ENCODE results near the gene PLXDC2. TPM values are rescaled to one million over a fixed set of nuclear protein-coding genes. Genes with fewer than 3 reads are reported as not detected.
"Not testable (repeated sequence)": the region's sequence is repeated elsewhere in the genome, so short reads cannot be mapped to it uniquely, and the experiment has no call there.

PLXDC2 gene
- polyA plus RNA-seq (ENCODE audit: insufficient read length in 4 of 4), result 10 to 100 TPM; 33.9 to 41.6 (median 34.8) TPM

- DNase-seq (ENCODE audit: low read depth in 4 of 4, low spot score in 3 of 4), result peak in 3 of 4 donors; percentile 44 to 63 (median 47)
Measured at GRCh38 chr10:19816411-19817230, at the start of gene PLXDC2. Gene PLXDC2, plus strand, starts transcription at chr10:19816432.

- no peak for DNase-seq (ENCODE audit: low read depth in 4 of 4, low spot score in 3 of 4)
Measured at GRCh38 chr10:19767876-19768275, 48.4 kb upstream of the PLXDC2 start.

GRCh38 chr10:19769826-19770225, 46.4 kb upstream of the PLXDC2 start:
- not testable (repeated sequence) for DNase-seq (ENCODE audit: low read depth in 4 of 4, low spot score in 3 of 4)

GRCh38 chr10:19772972-19773371, 43.3 kb upstream of the PLXDC2 start:
- no peak for DNase-seq (ENCODE audit: low read depth in 4 of 4, low spot score in 3 of 4)

GRCh38 chr10:19775296-19775695, 40.9 kb upstream of the PLXDC2 start:
- no peak for DNase-seq (ENCODE audit: low read depth in 4 of 4, low spot score in 3 of 4)

- DNase-seq (ENCODE audit: low read depth in 4 of 4, low spot score in 3 of 4), result no peak
Measured at GRCh38 chr10:19777806-19778205, 38.4 kb upstream of the PLXDC2 start.

- DNase-seq (ENCODE audit: low read depth in 4 of 4, low spot score in 3 of 4), result no peak
Measured at GRCh38 chr10:19778996-19779395, 37.2 kb upstream of the PLXDC2 start.

GRCh38 chr10:19782430-19783089, 33.7 kb upstream of the PLXDC2 start:
- DNase-seq (ENCODE audit: low read depth in 4 of 4, low spot score in 3 of 4), result no peak

GRCh38 chr10:19783721-19784120, 32.5 kb upstream of the PLXDC2 start:
- DNase-seq (ENCODE audit: low read depth in 4 of 4, low spot score in 3 of 4), result no peak

GRCh38 chr10:19785366-19785765, 30.9 kb upstream of the PLXDC2 start:
- DNase-seq (ENCODE audit: low read depth in 4 of 4, low spot score in 3 of 4), result no peak

GRCh38 chr10:19788075-19788686, 28.1 kb upstream of the PLXDC2 start:
- peak in 2 of 4 donors; percentile 16 to 18 for DNase-seq (ENCODE audit: low read depth in 4 of 4, low spot score in 3 of 4)

GRCh38 chr10:19788902-19789301, 27.3 kb upstream of the PLXDC2 start:
- DNase-seq (ENCODE audit: low read depth in 4 of 4, low spot score in 3 of 4), result no peak

- no peak for DNase-seq (ENCODE audit: low read depth in 4 of 4, low spot score in 3 of 4)
Measured at GRCh38 chr10:19789607-19790006, 26.6 kb upstream of the PLXDC2 start.

GRCh38 chr10:19791032-19791431, 25.2 kb upstream of the PLXDC2 start:
- no peak for DNase-seq (ENCODE audit: low read depth in 4 of 4, low spot score in 3 of 4)

GRCh38 chr10:19795684-19796083, 20.5 kb upstream of the PLXDC2 start:
- no peak for DNase-seq (ENCODE audit: low read depth in 4 of 4, low spot score in 3 of 4)

- DNase-seq (ENCODE audit: low read depth in 4 of 4, low spot score in 3 of 4), result no peak
Measured at GRCh38 chr10:19800161-19800560, 16.1 kb upstream of the PLXDC2 start.

- DNase-seq (ENCODE audit: low read depth in 4 of 4, low spot score in 3 of 4), result no peak
Measured at GRCh38 chr10:19801369-19801768, 14.9 kb upstream of the PLXDC2 start.

GRCh38 chr10:19803676-19804075, 12.6 kb upstream of the PLXDC2 start:
- DNase-seq (ENCODE audit: low read depth in 4 of 4, low spot score in 3 of 4), result no peak

- DNase-seq (ENCODE audit: low read depth in 4 of 4, low spot score in 3 of 4), result no peak
Measured at GRCh38 chr10:19809481-19809880, 6.8 kb upstream of the PLXDC2 start.

- no peak for DNase-seq (ENCODE audit: low read depth in 4 of 4, low spot score in 3 of 4)
Measured at GRCh38 chr10:19811540-19811939, 4.7 kb upstream of the PLXDC2 start.

GRCh38 chr10:19812976-19813375, 3.3 kb upstream of the PLXDC2 start:
- no peak for DNase-seq (ENCODE audit: low read depth in 4 of 4, low spot score in 3 of 4)

All from right renal pelvis (tissue), 4 donors.